Medulla oblongata (tissue), 1 donor: ENCODE results near the gene A4GNT.
A peak's percentile ranks its signal among the peaks of the same experiment; 100 is the strongest.
"Not testable (repeated sequence)": the region's sequence is repeated elsewhere in the genome, so short reads cannot be mapped to it uniquely, and the experiment has no call there.

Experiments
- DNase-seq: peaks from one replicate; pipeline ENCODE4 v3.0.0-alpha.2; 2015; ENCODE audit errors: extremely low spot score

Gene A4GNT

DNA sequence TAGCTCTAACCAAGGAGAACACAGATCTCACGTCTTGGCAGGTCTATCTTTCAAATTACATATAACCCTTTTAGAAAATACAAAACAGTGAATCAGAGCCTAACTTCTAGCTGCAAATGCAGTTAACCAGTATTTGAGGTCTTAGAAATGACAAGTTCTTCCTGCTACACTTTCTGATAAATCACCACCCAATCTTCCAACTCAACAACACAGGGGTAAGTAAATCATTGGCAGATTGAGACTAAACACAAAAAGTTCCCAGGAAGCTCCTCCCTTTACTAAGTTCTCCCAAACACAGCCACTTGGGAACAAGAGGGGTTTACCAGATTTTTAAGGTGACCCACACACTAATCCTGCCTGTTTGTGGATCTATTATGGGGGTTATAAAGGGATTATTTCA is at the start of gene A4GNT:
Gene A4GNT (minus strand): TSS at position 152 of the 400 bp plus-strand sequence. CDS start 1,134 bp downstream, outside the sequence.
- no peak for DNase-seq

- peak; percentile 46 for DNase-seq
Measured at GRCh38 chr3:138180375-138181029, 48.3 kb upstream of the A4GNT start.

- DNase-seq, result peak; percentile 88
Measured at GRCh38 chr3:138174421-138175131, 42.4 kb upstream of the A4GNT start, which contains the start of gene DBR1. DBR1 (minus strand) TSS chr3:138174921; CDS start chr3:138174795, 126 bp downstream.

DNA sequence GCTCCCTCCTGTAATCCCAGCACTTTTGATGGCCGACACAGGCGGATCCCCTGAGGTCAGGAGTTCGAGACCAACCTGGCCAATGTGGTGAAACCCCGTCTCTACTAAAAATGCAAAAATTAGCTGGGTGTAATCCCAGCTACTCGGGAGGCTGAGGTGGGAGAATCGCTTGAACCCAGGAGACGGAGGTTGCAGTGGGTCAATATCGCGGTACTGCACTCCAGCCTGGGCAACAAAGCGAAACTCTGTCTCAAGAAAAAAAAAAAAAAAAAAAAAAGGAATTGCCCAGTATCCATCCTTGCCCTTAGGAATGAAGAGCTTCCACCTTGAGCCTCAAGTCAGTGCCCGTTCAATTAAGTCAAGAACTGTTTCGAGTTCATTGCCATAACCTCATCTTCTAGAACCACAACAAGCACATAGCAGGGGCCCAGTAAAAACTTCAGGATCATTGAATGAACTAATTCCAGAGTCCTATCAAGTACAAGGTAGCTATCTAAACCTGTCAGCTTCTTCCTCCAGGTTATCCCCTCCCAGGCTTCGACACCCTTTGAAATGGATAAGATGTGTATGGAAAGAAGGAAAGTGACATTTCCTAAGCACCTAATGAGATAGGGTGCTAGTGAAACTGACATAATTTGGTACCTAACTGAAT is 41.7 kb upstream of the A4GNT start:
- DNase-seq, result no peak

- DNase-seq, result no peak
Measured at GRCh38 chr3:138172625-138173024, 40.4 kb upstream of the A4GNT start.

GRCh38 chr3:138165061-138165460 is 32.9 kb upstream of the A4GNT start:
- DNase-seq, result no peak

DNA sequence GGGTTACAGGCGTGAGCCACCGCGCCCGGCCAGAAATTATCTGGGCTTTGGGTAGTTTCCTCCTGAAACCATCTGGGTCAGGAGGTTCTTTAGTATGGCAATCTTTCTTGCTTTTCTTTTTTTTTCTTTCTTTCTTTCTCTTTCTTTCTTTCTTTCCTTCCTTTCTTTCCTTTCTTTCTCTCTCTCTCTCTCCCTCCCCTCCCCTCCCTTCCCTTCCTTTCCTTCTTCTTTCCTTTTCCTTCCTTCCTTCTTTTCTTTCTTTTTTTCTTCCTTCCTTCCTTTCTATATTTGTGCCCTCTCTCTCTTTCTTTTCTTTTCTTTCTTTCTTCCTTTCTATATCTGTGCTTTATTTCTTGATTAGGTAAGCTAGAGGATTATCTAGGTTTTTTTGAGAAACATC is 25.6 kb upstream of the A4GNT start:
- DNase-seq, result no peak

- DNase-seq, result no peak
Measured at GRCh38 chr3:138154534-138154933, 22.3 kb upstream of the A4GNT start.

DNA sequence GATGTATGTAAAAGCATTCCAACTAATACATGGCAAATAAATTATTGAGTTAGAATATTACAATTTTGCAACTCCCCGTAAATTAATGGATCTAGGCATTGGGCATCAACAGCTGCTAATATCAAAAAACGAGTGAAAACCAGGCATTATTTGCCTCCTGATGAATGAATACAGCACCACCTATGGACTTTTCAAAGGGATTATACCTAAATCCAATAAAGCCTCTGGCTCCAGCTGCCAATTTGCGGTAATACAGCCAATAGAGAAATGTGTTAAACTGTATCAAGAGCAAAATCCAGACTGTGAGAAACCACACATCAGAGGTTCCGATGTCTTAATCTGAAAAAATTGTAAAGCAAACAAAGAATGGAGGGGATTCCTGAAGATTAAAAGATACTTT is 16.3 kb upstream of the A4GNT start:
- DNase-seq, result no peak

DNA sequence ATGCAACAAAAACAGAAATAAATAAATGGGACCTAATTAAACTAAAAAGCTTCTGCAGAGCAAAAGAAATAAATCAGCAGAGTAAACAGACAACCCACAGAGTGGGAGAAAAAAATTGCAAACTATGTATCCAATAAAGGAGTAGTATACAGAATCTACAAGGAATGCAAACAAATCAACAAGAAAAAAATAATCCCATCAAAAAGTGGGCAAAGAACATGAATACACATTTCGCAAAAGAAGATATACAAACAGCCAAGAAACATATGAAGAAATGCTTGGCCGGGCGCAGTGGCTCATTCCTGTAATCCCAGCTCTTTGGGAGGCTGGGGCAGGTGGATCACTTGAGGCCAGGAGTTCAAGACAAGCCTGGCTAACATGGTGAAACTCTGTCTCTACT is 10.0 kb upstream of the A4GNT start:
- not testable (repeated sequence) for DNase-seq

GRCh38 chr3:138140940-138141339 is 8.8 kb upstream of the A4GNT start:
- no peak for DNase-seq

DNA sequence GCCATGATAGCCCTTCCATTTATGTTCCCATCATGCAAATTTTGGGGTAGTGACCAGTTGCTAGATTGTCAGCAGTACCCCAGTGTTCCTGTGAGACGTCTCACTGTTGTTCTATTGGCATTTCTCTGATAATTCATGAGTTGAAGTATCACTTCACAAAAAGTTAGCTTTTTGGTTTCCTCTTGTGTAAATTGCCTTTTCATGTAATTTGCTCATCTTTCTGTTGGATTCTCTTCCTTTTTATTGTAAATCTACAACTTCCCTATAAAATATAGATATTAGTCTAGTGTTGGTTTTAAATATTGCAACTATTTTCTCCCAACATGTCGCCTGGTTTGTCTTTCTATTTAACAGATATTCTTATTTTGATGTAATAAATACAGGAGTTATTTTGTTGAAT is 7.5 kb upstream of the A4GNT start:
- no peak for DNase-seq

DNA sequence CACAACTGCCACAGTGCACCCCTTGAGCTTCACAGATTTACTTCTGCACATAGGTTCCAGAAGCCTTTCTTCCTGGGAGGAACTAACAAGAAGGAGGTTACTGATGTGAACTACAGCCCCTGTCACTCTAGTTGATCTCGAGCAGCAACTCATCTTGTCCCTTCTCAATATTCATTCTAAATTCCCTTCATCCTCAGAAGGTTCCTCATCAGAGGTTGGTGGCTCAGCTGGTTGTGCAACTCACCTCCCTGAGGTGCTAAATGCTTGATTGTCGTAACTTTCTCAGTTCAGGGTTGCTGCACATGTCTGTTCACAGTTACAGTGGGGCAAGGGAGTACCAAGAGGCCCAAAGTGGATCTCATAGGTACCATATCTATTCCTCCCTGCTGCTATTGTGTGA is 5.7 kb upstream of the A4GNT start:
- no peak for DNase-seq

DNA sequence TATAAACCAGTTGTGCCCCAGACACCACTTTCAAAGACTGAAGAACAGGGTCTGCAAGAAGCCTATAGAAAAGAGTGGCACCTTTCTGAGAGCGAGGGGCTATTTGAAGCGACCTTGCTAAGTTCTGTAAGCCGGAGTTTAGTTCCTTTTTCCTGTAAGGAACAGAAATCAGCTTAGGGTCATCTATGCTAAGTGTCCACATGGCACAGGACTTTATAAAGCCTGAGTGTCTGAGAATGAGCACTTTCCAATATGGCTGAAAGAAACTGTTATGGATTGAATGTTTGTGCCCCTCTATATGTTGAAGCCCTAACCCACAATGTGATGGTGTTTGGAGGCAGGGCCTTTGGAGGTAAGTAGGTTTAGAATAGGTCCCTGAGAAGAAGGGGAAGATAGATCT is 4.0 kb upstream of the A4GNT start:
- DNase-seq, result peak; percentile 51

DNA sequence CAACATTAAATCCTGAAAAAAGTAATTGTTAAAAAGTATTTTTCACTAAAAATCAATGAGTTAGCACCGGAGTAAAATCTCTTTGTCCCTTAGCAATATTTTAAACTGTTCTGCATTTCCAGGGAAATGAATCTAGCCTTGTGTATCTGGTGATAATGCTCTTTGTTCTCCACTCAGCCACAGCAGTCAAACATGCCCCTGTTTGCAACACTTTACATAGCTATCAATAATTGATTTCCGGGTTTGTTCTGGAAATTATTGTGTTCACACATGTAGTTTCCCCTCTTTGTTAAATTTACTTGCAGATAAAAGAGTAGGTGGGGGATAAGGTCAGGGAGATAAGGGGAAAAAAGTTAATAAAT is 3.6 kb upstream of the A4GNT start:
- peak; percentile 33 for DNase-seq

GRCh38 chr3:138135146-138135832 is 3.1 kb upstream of the A4GNT start:
- DNase-seq, result peak; percentile 32

- DNase-seq, result no peak
Measured at GRCh38 chr3:138127636-138128365, 4.4 kb downstream of the A4GNT start.

GRCh38 chr3:138125548-138126221 is 6.5 kb downstream of the A4GNT start:
- DNase-seq, result peak; percentile 41

GRCh38 chr3:138124706-138125355 is 7.4 kb downstream of the A4GNT start:
- no peak for DNase-seq

- no peak for DNase-seq
Measured at GRCh38 chr3:138124188-138124587, 8.0 kb downstream of the A4GNT start.

GRCh38 chr3:138119423-138119766 is 12.8 kb downstream of the A4GNT start:
- no peak for DNase-seq
